HepG2 (cell line): Measurements from ENCODE around the gene INA. TPM values are rescaled to one million over a fixed set of nuclear protein-coding genes. Genes with fewer than 3 reads are reported as not detected.
A peak's percentile ranks its signal among the peaks of the same experiment; 100 is the strongest.

Experiments used
- ARNT2 ChIP-seq: sonication (generic); formaldehyde crosslinking; IDR thresholded peaks from 2 replicates; pipeline ENCODE4 v1.8.0; 2022; ENCODE audit warnings: mild to moderate bottlenecking, low read depth, missing genetic modification reagents, moderate library complexity
- CCDC6 ChIP-seq: sonication (generic); formaldehyde crosslinking; IDR thresholded peaks from 2 replicates; pipeline ENCODE4 v1.8.1; 2022; ENCODE audit warnings: mild to moderate bottlenecking, missing genetic modification reagents, moderate library complexity
- HDAC6 ChIP-seq: fragments of 200-600 bp; sonication (generic); IDR thresholded peaks from 2 replicates; pipeline ENCODE4 v1.7.0; 2017; ENCODE audit warnings: mild to moderate bottlenecking, antibody characterized with exemption, low read length, low read depth
- HOXA9 ChIP-seq: sonication (generic); formaldehyde crosslinking; IDR thresholded peaks from 2 replicates; pipeline ENCODE4 v1.8.1; 2022; ENCODE audit warnings: missing genetic modification reagents, mild to moderate bottlenecking, moderate library complexity, borderline replicate concordance
- ISX ChIP-seq: sonication (generic); formaldehyde crosslinking; conservative IDR thresholded peaks from 2 replicates; pipeline ENCODE4 v1.5.0; 2020; ENCODE audit warnings: missing genetic modification reagents
- MAZ ChIP-seq, 2 experiments: sonication (generic) in 1 of 2; formaldehyde crosslinking in 1 of 2; IDR thresholded peaks; 2 replicates each; pipeline versions ENCODE4 v1.5.0 to v1.6.1; 2012 to 2020; ENCODE audit warnings: low read depth in 2 of 2, mild to moderate bottlenecking in 2 of 2, borderline replicate concordance in 1 of 2, improper control_type of control experiment in 1 of 2, low read length in 1 of 2, missing genetic modification reagents in 1 of 2, moderate library complexity in 1 of 2
- PLRG1 ChIP-seq: fragments of 450-650 bp; conservative IDR thresholded peaks from 2 replicates; pipeline ENCODE4 v1.6.1; 2016
- TAF15 ChIP-seq: fragments of 200-400 bp; formaldehyde crosslinking; IDR thresholded peaks from one replicate; pipeline ENCODE4 v1.6.1; 2018; ENCODE audit warnings: mild to moderate bottlenecking, low read depth, low read length; ENCODE audit not compliant: poor library complexity, severe bottlenecking
- TSC22D2 ChIP-seq: sonication (generic); formaldehyde crosslinking; IDR thresholded peaks from 2 replicates; pipeline ENCODE4 v1.5.1; 2020; ENCODE audit warnings: missing genetic modification reagents, mild to moderate bottlenecking, borderline replicate concordance
- ZNF770 ChIP-seq: sonication (generic); formaldehyde crosslinking; IDR thresholded peaks from 2 replicates; pipeline ENCODE4 v1.5.0; 2020; ENCODE audit warnings: mild to moderate bottlenecking, missing genetic modification reagents
- polyA plus RNA-seq, 8 experiments: library from polyadenylated mRNA; depleted of rRNA in 3 of 8; stranded (reverse) in 7 of 8; unstranded in 1 of 8; fragments of >200 nt; fragmentation: Illumina TruSeq in 4 of 8; extraction: Trizol in 4 of 8; gene quantifications; 2 replicates each; pipeline versions ENCODE4 v1.2.1 to v1.2.3, GENCODE V29; 2011 to 2016; ENCODE audit warnings: low read depth in 4 of 8, missing spikeins in 1 of 8, mixed read lengths in 1 of 8; ENCODE audit not compliant: insufficient read depth in 1 of 8
- total RNA-seq, 5 experiments: library from RNA; depleted of rRNA; stranded (reverse); fragments of >200 nt; fragmentation: Illumina TruSeq; extraction: Trizol; gene quantifications; 2 replicates each; pipeline ENCODE4 v1.2.3, GENCODE V29; 2016; ENCODE audit warnings: low read depth in 1 of 5
- TF ChIP-seq, protein P1 (sequence below): IDR thresholded peaks from 2 replicates; pipeline ENCODE4 v1.6.1; 2016; ENCODE audit warnings: low read depth, missing genetic modification reagents, missing compliant biosample characterization
- TF ChIP-seq, protein P2 (sequence below): sonication (generic); formaldehyde crosslinking; IDR thresholded peaks from 2 replicates; pipeline ENCODE4 v1.5.0; 2020; ENCODE audit warnings: mild to moderate bottlenecking, missing genetic modification reagents
- TF ChIP-seq, protein P3 (sequence below): IDR thresholded peaks from 2 replicates; pipeline ENCODE4 v1.6.1; 2012; ENCODE audit warnings: inconsistent platforms
- TF ChIP-seq, protein P4 (sequence below): sonication (generic); formaldehyde crosslinking; IDR thresholded peaks from 2 replicates; pipeline ENCODE4 v1.4.0; 2020; ENCODE audit warnings: missing genetic modification reagents

The INA gene
- total and polyA plus RNA-seq, 2 of the 13 experiments (the other 11 are each of a cell fraction or from before 2014, with no cell fraction given) = 0.04 to 0.13 TPM

- TF ChIP-seq, protein P1, sequence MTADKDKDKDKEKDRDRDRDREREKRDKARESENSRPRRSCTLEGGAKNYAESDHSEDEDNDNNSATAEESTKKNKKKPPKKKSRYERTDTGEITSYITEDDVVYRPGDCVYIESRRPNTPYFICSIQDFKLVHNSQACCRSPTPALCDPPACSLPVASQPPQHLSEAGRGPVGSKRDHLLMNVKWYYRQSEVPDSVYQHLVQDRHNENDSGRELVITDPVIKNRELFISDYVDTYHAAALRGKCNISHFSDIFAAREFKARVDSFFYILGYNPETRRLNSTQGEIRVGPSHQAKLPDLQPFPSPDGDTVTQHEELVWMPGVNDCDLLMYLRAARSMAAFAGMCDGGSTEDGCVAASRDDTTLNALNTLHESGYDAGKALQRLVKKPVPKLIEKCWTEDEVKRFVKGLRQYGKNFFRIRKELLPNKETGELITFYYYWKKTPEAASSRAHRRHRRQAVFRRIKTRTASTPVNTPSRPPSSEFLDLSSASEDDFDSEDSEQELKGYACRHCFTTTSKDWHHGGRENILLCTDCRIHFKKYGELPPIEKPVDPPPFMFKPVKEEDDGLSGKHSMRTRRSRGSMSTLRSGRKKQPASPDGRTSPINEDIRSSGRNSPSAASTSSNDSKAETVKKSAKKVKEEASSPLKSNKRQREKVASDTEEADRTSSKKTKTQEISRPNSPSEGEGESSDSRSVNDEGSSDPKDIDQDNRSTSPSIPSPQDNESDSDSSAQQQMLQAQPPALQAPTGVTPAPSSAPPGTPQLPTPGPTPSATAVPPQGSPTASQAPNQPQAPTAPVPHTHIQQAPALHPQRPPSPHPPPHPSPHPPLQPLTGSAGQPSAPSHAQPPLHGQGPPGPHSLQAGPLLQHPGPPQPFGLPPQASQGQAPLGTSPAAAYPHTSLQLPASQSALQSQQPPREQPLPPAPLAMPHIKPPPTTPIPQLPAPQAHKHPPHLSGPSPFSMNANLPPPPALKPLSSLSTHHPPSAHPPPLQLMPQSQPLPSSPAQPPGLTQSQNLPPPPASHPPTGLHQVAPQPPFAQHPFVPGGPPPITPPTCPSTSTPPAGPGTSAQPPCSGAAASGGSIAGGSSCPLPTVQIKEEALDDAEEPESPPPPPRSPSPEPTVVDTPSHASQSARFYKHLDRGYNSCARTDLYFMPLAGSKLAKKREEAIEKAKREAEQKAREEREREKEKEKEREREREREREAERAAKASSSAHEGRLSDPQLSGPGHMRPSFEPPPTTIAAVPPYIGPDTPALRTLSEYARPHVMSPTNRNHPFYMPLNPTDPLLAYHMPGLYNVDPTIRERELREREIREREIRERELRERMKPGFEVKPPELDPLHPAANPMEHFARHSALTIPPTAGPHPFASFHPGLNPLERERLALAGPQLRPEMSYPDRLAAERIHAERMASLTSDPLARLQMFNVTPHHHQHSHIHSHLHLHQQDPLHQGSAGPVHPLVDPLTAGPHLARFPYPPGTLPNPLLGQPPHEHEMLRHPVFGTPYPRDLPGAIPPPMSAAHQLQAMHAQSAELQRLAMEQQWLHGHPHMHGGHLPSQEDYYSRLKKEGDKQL (CRISPR knock-in tag) = no peak
- TF ChIP-seq HOXA9 (CRISPR knock-in tag) (no peak), PLRG1 (no peak), ARNT2 (peak; percentile 51; the same call in 1 of the 2 replicates), ISX (CRISPR knock-in tag) (no peak), TAF15 (no peak), CCDC6 (CRISPR knock-in tag) (no peak), HDAC6 (no peak), MAZ (IDR thresholded peaks at IDR 0.05; ENCODE audit: borderline replicate concordance, low read depth, low read length) (no peak), MAZ (CRISPR knock-in tag; IDR thresholded peaks at IDR 0.05; ENCODE audit: low read depth) (0 out of 2 replicates have a peak, but pooled peaks have one; percentile 21), TSC22D2 (no peak), ZNF770 (CRISPR knock-in tag) (peak; percentile 83)
- TF ChIP-seq, protein P2, sequence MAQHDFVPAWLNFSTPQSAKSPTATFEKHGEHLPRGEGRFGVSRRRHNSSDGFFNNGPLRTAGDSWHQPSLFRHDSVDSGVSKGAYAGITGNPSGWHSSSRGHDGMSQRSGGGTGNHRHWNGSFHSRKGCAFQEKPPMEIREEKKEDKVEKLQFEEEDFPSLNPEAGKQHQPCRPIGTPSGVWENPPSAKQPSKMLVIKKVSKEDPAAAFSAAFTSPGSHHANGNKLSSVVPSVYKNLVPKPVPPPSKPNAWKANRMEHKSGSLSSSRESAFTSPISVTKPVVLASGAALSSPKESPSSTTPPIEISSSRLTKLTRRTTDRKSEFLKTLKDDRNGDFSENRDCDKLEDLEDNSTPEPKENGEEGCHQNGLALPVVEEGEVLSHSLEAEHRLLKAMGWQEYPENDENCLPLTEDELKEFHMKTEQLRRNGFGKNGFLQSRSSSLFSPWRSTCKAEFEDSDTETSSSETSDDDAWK (CRISPR knock-in tag) = no peak
- TF ChIP-seq, protein P3, sequence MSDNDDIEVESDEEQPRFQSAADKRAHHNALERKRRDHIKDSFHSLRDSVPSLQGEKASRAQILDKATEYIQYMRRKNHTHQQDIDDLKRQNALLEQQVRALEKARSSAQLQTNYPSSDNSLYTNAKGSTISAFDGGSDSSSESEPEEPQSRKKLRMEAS = no peak
- TF ChIP-seq, protein P4, sequence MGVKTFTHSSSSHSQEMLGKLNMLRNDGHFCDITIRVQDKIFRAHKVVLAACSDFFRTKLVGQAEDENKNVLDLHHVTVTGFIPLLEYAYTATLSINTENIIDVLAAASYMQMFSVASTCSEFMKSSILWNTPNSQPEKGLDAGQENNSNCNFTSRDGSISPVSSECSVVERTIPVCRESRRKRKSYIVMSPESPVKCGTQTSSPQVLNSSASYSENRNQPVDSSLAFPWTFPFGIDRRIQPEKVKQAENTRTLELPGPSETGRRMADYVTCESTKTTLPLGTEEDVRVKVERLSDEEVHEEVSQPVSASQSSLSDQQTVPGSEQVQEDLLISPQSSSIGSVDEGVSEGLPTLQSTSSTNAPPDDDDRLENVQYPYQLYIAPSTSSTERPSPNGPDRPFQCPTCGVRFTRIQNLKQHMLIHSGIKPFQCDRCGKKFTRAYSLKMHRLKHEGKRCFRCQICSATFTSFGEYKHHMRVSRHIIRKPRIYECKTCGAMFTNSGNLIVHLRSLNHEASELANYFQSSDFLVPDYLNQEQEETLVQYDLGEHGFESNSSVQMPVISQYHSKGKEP (CRISPR knock-in tag) = no peak
Measured at GRCh38 chr10:103276896-103277712, at the start of gene INA (continued).
